IPS-18a (cell line): Measurements from ENCODE around the gene MEIS2.

ENCODE experiments used
- H3K27ac ChIP-seq: one replicate; pipeline ENCODE4 v1.5.1; 2013; ENCODE audit warnings: low read length
- H3K27me3 ChIP-seq: one replicate; pipeline ENCODE4 v1.6.1; 2013; ENCODE audit warnings: mild to moderate bottlenecking, low read length; ENCODE audit not compliant: control insufficient read depth, insufficient read depth
- H3K36me3 ChIP-seq: one replicate; pipeline ENCODE4 v1.6.1; 2013; ENCODE audit warnings: low read depth, low read length; ENCODE audit not compliant: control insufficient read depth
- H3K4me1 ChIP-seq: one replicate; pipeline ENCODE4 v1.6.1; 2013; ENCODE audit warnings: low read depth, low read length; ENCODE audit not compliant: control insufficient read depth
- H3K4me3 ChIP-seq: one replicate; pipeline ENCODE4 v1.5.1; 2013; ENCODE audit warnings: low read length
- H3K9ac ChIP-seq: one replicate; pipeline ENCODE4 v1.6.1; 2013; ENCODE audit warnings: mild to moderate bottlenecking, low read length, moderate library complexity
- H3K9me3 ChIP-seq: one replicate; pipeline ENCODE4 v1.6.1; 2013; ENCODE audit warnings: low read depth, low read length; ENCODE audit not compliant: control insufficient read depth

MEIS2 gene

GRCh38 chr15:37112171-37112570, 11.8 kb upstream of the MEIS2 start:
- no peak overlapping the region for H3K27ac ChIP-seq
- H3K27me3 ChIP-seq, result peaks cover 70% of the 10 kb centered on the region
- no peaks in the 10 kb centered on the region for H3K9me3 ChIP-seq
- no peak overlapping the region for H3K9ac ChIP-seq
- H3K4me3 ChIP-seq, result no peak overlapping the region
- H3K4me1 ChIP-seq, result peaks cover 39% of the 10 kb centered on the region
- no peaks in the 10 kb centered on the region for H3K36me3 ChIP-seq

- Histone ChIP-seq H3K36me3 (no peaks in the 10 kb centered on the region), H3K4me3 (peak overlapping the region; percentile 76), H3K27me3 (peaks cover 76% of the 10 kb centered on the region), H3K27ac (no peak overlapping the region), H3K9me3 (no peaks in the 10 kb centered on the region), H3K4me1 (peaks cover 39% of the 10 kb centered on the region), H3K9ac (no peak overlapping the region)
Observed at GRCh38 chr15:37111427-37111717, 11.0 kb upstream of the MEIS2 start.

DNA sequence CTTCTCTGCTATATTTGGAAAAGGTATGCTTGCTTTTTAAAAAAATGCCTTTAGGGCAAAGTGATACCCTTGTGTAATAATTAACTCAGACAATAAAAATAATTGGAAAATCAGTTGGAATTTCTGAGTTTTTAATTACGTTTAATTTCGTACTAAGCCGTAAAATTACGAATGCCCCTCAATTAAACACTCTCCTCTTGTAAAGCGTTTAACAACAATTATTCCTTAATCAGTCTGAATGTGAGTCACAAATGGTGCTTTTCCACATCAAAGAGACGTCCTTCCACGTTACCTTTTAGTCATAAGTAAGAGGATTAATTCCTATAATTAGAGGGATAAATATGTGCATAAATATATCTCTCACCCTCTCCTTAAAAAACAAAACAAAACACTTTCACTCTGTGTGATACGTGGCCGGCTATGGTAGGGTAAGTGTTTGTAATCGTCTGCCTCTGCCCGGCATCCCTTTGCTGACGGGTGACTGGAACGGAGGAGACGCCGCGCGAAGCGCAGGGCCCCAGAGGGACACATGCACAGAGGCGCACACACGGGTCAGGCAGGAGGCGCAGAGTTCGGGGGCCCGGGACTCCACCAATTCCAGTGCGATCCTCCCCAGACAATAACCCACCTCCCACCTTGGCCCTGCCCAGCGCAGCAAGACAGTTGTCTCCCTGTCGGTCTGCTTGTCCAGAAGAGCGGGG, 9.7 kb upstream of the MEIS2 start:
- Histone ChIP-seq H3K27me3 (peaks cover 89% of the 10 kb centered on the region), H3K9me3 (no peaks in the 10 kb centered on the region), H3K36me3 (no peaks in the 10 kb centered on the region), H3K4me1 (peaks cover 40% of the 10 kb centered on the region), H3K9ac (no peak overlapping the region), H3K4me3 (peak overlapping the region; percentile 76), H3K27ac (no peak overlapping the region)

GRCh38 chr15:37109168-37109871, 9.0 kb upstream of the MEIS2 start:
- Histone ChIP-seq H3K9ac (no peak overlapping the region), H3K4me3 (peak overlapping the region; percentile 76), H3K27me3 (peaks cover 96% of the 10 kb centered on the region), H3K36me3 (no peaks in the 10 kb centered on the region), H3K9me3 (no peaks in the 10 kb centered on the region), H3K4me1 (peaks cover 47% of the 10 kb centered on the region), H3K27ac (no peak overlapping the region)

DNA sequence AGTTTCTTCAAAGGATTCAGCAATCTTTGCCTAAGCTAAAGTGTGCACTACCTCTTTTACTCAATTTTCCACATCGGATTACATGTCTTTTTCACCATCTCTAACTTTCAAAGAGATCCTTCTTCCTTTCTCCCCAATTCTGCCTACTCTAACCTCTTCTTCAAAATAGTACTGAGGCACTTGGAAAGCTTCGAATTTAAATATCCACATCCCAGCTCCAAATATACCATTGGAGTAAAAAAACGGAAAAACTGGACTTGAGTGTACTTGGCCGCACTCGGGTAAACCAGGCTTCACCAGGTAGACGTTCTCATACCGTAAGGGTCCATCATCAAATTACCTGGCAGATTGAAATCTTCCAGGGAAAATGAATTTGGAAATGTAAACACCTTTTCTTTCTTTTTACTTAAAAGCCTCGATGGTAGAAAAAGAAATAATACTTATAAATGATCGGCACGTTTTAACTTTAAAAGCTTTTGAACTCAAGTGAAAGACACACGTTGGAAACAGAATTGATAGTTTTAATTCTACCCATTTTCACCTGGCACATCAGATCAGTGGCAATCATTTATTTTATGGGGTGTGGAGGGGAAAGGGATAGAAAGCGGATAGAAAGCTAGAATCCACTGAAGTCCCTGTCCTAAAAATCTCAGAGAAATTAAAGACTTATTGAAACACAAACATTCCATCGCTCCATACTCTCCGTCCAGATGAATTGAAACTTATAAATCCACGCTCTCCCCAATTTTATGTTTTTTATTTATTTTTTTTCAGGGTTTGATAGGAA, 8.2 kb upstream of the MEIS2 start:
- Histone ChIP-seq H3K9me3 (no peaks in the 10 kb centered on the region), H3K36me3 (no peaks in the 10 kb centered on the region), H3K4me1 (peaks cover 50% of the 10 kb centered on the region), H3K9ac (no peak overlapping the region), H3K27me3 (peaks cover 98% of the 10 kb centered on the region), H3K4me3 (no peak overlapping the region), H3K27ac (no peak overlapping the region)

GRCh38 chr15:37107744-37108380, 7.5 kb upstream of the MEIS2 start:
- peak overlapping the region; percentile 59 for H3K4me3 ChIP-seq
- no peak overlapping the region for H3K27ac ChIP-seq
- H3K27me3 ChIP-seq, result peaks cover 98% of the 10 kb centered on the region
- H3K9ac ChIP-seq, result no peak overlapping the region
- no peaks in the 10 kb centered on the region for H3K9me3 ChIP-seq
- H3K4me1 ChIP-seq, result peaks cover 49% of the 10 kb centered on the region
- H3K36me3 ChIP-seq, result no peaks in the 10 kb centered on the region

GRCh38 chr15:37107071-37107743, 6.9 kb upstream of the MEIS2 start:
- Histone ChIP-seq H3K4me3 (peak overlapping the region; percentile 67), H3K27me3 (peaks cover 98% of the 10 kb centered on the region)

GRCh38 chr15:37106490-37107001, 6.2 kb upstream of the MEIS2 start:
- Histone ChIP-seq H3K27ac (no peak overlapping the region), H3K9me3 (no peaks in the 10 kb centered on the region), H3K4me1 (peaks cover 49% of the 10 kb centered on the region), H3K27me3 (peaks cover 93% of the 10 kb centered on the region), H3K9ac (no peak overlapping the region), H3K4me3 (peak overlapping the region; percentile 67), H3K36me3 (no peaks in the 10 kb centered on the region)

More at GRCh38 chr15:37107071-37107743, 6.9 kb upstream of the MEIS2 start:
- H3K9ac ChIP-seq, result no peak overlapping the region
- H3K27ac ChIP-seq, result no peak overlapping the region
- no peaks in the 10 kb centered on the region for H3K9me3 ChIP-seq
- no peaks in the 10 kb centered on the region for H3K36me3 ChIP-seq
- peaks cover 50% of the 10 kb centered on the region for H3K4me1 ChIP-seq

DNA sequence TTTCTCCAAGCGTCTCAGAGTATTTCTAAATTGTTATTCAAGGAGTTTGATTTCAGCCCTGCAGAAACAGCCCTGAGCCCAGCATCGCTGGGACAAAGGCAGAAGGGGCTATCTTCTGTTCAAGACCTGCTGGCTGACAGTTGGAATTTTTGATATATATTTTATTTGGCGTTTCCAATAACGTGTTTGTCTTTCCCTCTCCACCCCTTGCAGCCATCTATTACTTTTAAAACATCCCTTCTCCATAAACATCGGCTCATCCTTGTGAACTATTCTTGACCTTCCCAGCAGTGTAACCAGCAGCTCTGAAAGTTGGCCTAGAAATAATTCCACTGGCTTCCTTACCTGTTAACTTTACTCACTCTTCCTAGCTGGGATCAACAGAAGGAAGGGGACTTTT, 5.5 kb upstream of the MEIS2 start:
- no peak overlapping the region for H3K9ac ChIP-seq
- no peak overlapping the region for H3K4me3 ChIP-seq
- no peaks in the 10 kb centered on the region for H3K36me3 ChIP-seq
- peaks cover 46% of the 10 kb centered on the region for H3K4me1 ChIP-seq
- H3K9me3 ChIP-seq, result no peaks in the 10 kb centered on the region
- no peak overlapping the region for H3K27ac ChIP-seq
- peaks cover 89% of the 10 kb centered on the region for H3K27me3 ChIP-seq

DNA sequence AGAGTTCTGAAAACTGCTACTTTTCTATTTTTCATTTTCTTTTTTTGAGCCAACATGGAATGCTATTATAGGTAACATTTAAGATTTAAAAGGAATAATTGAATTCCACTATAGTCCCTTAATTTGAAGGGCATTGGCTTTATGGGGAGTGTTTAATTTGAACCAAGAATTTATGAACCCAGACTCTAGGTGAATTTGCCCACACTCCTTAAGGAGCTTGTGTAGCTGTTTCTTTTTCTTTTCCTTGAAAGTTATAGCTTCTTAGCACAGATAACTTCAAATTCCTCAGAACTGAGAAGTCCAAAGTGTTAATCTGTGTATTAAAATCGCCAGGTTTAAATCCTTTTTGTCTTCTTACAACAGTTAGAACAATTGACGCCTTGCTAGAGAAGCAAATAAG, 4.7 kb upstream of the MEIS2 start:
- Histone ChIP-seq H3K27ac (no peak overlapping the region), H3K4me3 (no peak overlapping the region), H3K9me3 (no peaks in the 10 kb centered on the region), H3K9ac (no peak overlapping the region), H3K27me3 (peaks cover 83% of the 10 kb centered on the region), H3K4me1 (peaks cover 40% of the 10 kb centered on the region), H3K36me3 (no peaks in the 10 kb centered on the region)
